Measurements from ENCODE around the gene CD164L2.

CD164L2 gene

DNA sequence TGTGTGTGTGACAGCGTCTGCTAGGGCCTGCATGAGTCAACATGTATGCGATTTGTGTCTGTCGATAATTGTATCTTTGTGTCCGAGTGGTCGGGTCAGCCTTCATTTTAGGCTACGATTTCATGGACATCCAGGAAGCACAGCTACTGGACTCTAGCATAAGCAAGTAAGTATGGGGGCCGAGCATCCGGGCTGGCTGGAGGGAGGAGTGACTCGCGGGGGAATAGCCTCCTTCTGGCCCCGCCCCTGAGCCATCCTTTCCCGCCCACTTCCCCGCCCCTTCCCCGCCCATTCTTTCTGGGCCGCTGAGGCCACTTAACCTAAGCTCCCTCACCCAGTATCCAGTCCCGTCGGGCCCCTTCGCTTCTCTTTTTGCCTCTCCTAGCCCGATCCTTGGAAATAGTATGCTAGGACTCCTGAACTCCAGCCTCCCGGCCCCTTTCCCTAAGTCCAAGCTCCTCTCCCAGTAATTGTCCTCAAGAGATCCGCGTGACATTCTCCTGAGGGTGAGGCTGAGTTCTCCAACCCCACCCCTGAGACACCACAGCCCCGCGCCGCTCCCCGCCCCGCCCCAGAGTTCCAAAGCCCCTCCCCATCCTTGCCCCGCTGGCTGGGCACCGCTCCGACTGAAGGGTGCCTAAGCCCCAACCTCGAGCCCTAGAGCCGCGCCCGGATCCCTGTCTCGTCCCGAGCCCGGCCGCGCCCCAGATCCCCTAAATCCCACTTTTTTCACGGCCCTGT is 17.6 kb downstream of the CD164L2 start:
- Histone ChIP-seq H3K27me3 (ENCODE audit: control insufficient read depth in 1 of 2, insufficient read depth in 1 of 2, low read length in 2 of 2) (no peaks in the 10 kb centered on the region), H3K79me1 (replicated peaks; ENCODE audit: low read length, poor library complexity, severe bottlenecking) (peaks cover 11% of the 10 kb centered on the region), H3K36me3 (ENCODE audit: control insufficient read depth in 1 of 2, insufficient read depth in 2 of 2, low read depth in 1 of 2, low read length in 2 of 2) (peaks cover 40 to 42% of the 10 kb centered on the region in 2 experiments), H3K9ac (ENCODE audit: low read length) (peak overlapping the region; percentile 95), H2AFZ (ENCODE audit: low read depth, low read length) (no peak overlapping the region), H2BK5ac (ENCODE audit: low read depth, low read length, poor library complexity, severe bottlenecking) (peak overlapping the region; percentile 59), H3K4me2 (ENCODE audit: low read length, poor library complexity, severe bottlenecking) (peak overlapping the region; percentile 79), H3K9me3 (ENCODE audit: control insufficient read depth, low read length) (no peaks in the 10 kb centered on the region), H2AK5ac (ENCODE audit: low read length, severe bottlenecking) (no peak overlapping the region), H3K23ac (ENCODE audit: low read length in 2 of 2) (no peak overlapping the region), H3K4ac (ENCODE audit: low read depth in 1 of 2, low read length in 2 of 2) (peak overlapping the region; percentile 77 to 84), H3K14ac (ENCODE audit: low read length in 2 of 2) (peak overlapping the region; percentile 11 to 81), H2BK120ac (ENCODE audit: low read depth, low read length) (peak overlapping the region; percentile 50), H3K4me3 (ENCODE audit: insufficient read depth in 1 of 2, low read depth in 1 of 2, low read length in 2 of 2) (peak overlapping the region; percentile 71 to 75), H3K4me1 (ENCODE audit: control insufficient read depth, insufficient read depth, low read depth, low read length) (peaks cover 14% of the 10 kb centered on the region), H4K8ac (ENCODE audit: low read length) (peak overlapping the region; percentile 92), H4K91ac (ENCODE audit: low read length) (peak overlapping the region; percentile 48), H3K18ac (ENCODE audit: low read depth in 1 of 2, low read length in 2 of 2) (peak overlapping the region; percentile 61 to 86), H2BK15ac (ENCODE audit: low read depth, poor library complexity, severe bottlenecking) (peak overlapping the region; percentile 96), H2BK12ac (ENCODE audit: low read length in 2 of 2) (peak overlapping the region in 1 of 2 experiments; percentile 69), H3K27ac (ENCODE audit: low read length, poor library complexity, severe bottlenecking) (peak overlapping the region; percentile 94)
- peak; percentile 93 for DNase-seq
- WGBS: 4% methylated on average over 40 of the region's 40 CpGs

DNA sequence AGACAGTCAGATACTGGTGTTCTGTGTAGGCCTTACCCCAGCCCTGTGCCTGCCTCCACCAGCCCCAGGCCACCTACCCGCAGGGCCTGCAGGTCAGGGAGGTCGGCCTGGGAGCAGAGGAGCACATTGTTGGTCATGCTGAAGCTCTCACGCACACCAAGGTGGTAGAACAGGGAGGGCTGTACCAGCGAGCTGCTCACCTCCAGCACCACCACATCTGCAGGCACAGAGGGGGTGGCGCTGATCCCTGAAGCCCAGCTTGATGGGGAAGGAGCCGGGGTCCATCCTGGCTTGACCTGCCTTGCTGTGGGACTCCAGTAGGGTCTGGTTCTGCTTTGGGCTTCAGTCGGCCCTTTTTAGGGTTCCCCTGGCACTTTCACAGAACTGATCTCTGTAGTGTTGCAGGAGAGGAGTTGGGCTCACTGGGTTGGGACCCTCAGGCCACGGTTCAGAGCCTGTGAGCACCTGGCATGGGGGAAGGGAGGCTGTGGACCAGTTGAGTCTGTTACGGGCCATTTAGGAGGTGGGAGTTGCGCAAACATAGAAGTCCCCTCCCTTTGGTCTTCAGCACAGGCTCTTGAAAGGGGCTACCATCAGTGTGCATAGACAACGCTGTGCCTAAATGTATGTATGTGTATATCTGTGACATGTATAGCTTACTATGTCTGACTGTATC is 18.3 kb downstream of the CD164L2 start:
- peak overlapping the region; percentile 44 to 61 for H3K18ac ChIP-seq (ENCODE audit: low read depth in 1 of 2, low read length in 2 of 2)
- peak overlapping the region; percentile 48 for H4K91ac ChIP-seq (ENCODE audit: low read length)
- H2BK15ac ChIP-seq (ENCODE audit: low read depth, poor library complexity, severe bottlenecking): no peak overlapping the region
- no peak for DNase-seq
- no peaks in the 10 kb centered on the region for H3K27me3 ChIP-seq (ENCODE audit: control insufficient read depth in 1 of 2, insufficient read depth in 1 of 2, low read length in 2 of 2)
- no peak overlapping the region for H2AK5ac ChIP-seq (ENCODE audit: low read length, severe bottlenecking)
- H3K23ac ChIP-seq (ENCODE audit: low read length in 2 of 2): no peak overlapping the region
- WGBS: 78% methylated on average over 11 of the region's 11 CpGs
- H3K27ac ChIP-seq (ENCODE audit: low read length, poor library complexity, severe bottlenecking): peak overlapping the region; percentile 68
- H3K79me1 ChIP-seq (replicated peaks; ENCODE audit: low read length, poor library complexity, severe bottlenecking): peaks cover 11% of the 10 kb centered on the region
- H2AFZ ChIP-seq (ENCODE audit: low read depth, low read length): no peak overlapping the region
- H3K36me3 ChIP-seq (ENCODE audit: control insufficient read depth in 1 of 2, insufficient read depth in 2 of 2, low read depth in 1 of 2, low read length in 2 of 2): peaks cover 43 to 47% of the 10 kb centered on the region in 2 experiments
- H2BK12ac ChIP-seq (ENCODE audit: low read length in 2 of 2): peak overlapping the region; percentile 69 to 73
- no peak overlapping the region for H2BK120ac ChIP-seq (ENCODE audit: low read depth, low read length)
- H3K4me2 ChIP-seq (ENCODE audit: low read length, poor library complexity, severe bottlenecking): peak overlapping the region; percentile 51
- no peak overlapping the region for H2BK5ac ChIP-seq (ENCODE audit: low read depth, low read length, poor library complexity, severe bottlenecking)
- no peaks in the 10 kb centered on the region for H3K9me3 ChIP-seq (ENCODE audit: control insufficient read depth, low read length)
- peak overlapping the region in 1 of 2 experiments; percentile 14 for H3K14ac ChIP-seq (ENCODE audit: low read length in 2 of 2)
- peaks cover 19% of the 10 kb centered on the region for H3K4me1 ChIP-seq (ENCODE audit: control insufficient read depth, insufficient read depth, low read depth, low read length)
- peak overlapping the region; percentile 65 to 77 for H3K4ac ChIP-seq (ENCODE audit: low read depth in 1 of 2, low read length in 2 of 2)
- H3K9ac ChIP-seq (ENCODE audit: low read length): peak overlapping the region; percentile 95
- peak overlapping the region; percentile 92 for H4K8ac ChIP-seq (ENCODE audit: low read length)
- peak overlapping the region in 1 of 2 experiments; percentile 71 for H3K4me3 ChIP-seq (ENCODE audit: insufficient read depth in 1 of 2, low read depth in 1 of 2, low read length in 2 of 2)

DNA sequence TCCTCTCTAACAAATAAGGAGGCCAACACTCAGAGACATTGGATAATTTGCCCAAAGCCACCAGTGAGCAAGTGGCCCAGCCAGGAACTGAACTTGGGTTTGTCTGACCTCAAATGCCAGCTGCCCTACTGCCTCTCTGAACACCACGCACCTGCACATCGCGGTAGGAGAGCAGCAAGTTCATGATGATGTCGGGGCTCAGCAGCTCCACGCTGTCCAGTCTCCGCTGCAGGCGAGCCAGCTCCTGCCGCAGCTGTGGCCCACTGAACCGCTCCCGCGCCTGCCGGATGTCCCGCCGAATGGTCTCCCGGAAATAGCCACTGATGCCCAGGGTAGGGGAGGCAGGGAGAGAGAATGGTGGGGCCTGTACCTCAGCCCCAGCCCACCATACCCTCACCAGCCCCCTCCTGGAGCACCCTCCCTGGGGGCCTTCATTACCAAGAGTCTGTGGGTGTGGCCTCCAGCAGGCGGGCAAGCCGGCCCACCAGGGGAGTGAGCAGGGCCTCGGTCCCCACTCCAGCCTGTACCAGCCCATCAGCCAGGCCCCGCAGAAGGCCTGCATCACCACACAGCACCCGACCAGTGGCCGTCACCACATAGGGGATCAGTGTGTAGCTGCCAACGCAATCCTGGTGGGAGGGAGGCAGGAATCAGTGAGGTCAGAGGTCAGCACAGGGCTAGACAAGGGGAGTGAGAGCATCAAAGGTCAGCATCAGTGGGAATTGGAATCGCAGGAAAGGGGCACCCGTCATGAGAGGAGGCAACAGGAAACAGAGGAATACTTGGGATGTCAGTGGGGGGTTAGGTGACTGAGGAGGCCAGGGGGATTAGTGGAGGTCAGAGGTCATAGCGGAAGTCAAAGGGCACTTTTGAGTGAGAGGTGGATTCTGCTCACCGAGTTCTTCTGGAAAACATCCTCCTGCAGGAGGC is 19.1 kb downstream of the CD164L2 start:
- Histone ChIP-seq H3K36me3 (ENCODE audit: control insufficient read depth in 1 of 2, insufficient read depth in 2 of 2, low read depth in 1 of 2, low read length in 2 of 2) (peaks cover 51 to 55% of the 10 kb centered on the region in 2 experiments), H3K9ac (ENCODE audit: low read length) (no peak overlapping the region), H3K4me2 (ENCODE audit: low read length, poor library complexity, severe bottlenecking) (no peak overlapping the region), H3K27ac (ENCODE audit: low read length, poor library complexity, severe bottlenecking) (no peak overlapping the region), H3K27me3 (ENCODE audit: control insufficient read depth in 1 of 2, insufficient read depth in 1 of 2, low read length in 2 of 2) (no peaks in the 10 kb centered on the region), H3K9me3 (ENCODE audit: control insufficient read depth, low read length) (no peaks in the 10 kb centered on the region), H2BK120ac (ENCODE audit: low read depth, low read length) (no peak overlapping the region), H3K18ac (ENCODE audit: low read depth in 1 of 2, low read length in 2 of 2) (no peak overlapping the region), H3K79me1 (replicated peaks; ENCODE audit: low read length, poor library complexity, severe bottlenecking) (peaks cover 11% of the 10 kb centered on the region), H3K23ac (ENCODE audit: low read length in 2 of 2) (no peak overlapping the region), H3K4ac (ENCODE audit: low read depth in 1 of 2, low read length in 2 of 2) (no peak overlapping the region), H3K4me3 (ENCODE audit: insufficient read depth in 1 of 2, low read depth in 1 of 2, low read length in 2 of 2) (no peak overlapping the region), H3K14ac (ENCODE audit: low read length in 2 of 2) (no peak overlapping the region), H2AFZ (ENCODE audit: low read depth, low read length) (no peak overlapping the region), H4K91ac (ENCODE audit: low read length) (peak overlapping the region; percentile 48), H4K8ac (ENCODE audit: low read length) (no peak overlapping the region), H2BK15ac (ENCODE audit: low read depth, poor library complexity, severe bottlenecking) (peak overlapping the region; percentile 38), H2BK5ac (ENCODE audit: low read depth, low read length, poor library complexity, severe bottlenecking) (no peak overlapping the region), H3K4me1 (ENCODE audit: control insufficient read depth, insufficient read depth, low read depth, low read length) (peaks cover 19% of the 10 kb centered on the region), H2BK12ac (ENCODE audit: low read length in 2 of 2) (peak overlapping the region in 1 of 2 experiments; percentile 73), H2AK5ac (ENCODE audit: low read length, severe bottlenecking) (no peak overlapping the region)
- 72% methylated on average over 18 of the region's 26 CpGs for WGBS
- DNase-seq: no peak

All from mesenchymal stem cell (in vitro differentiated cells and primary cell).